Neuronal stem cell (in vitro differentiated cells): ENCODE data around the gene ETS1.

Experiments used
- DNase-seq: peaks from one replicate; pipeline ENCODE4 v3.0.0-alpha.2; 2013; ENCODE audit warnings: low spot score
- H2AFZ ChIP-seq: one replicate; pipeline ENCODE4 v1.6.1; 2013; ENCODE audit warnings: mild to moderate bottlenecking, low read length, inconsistent platforms
- H2AK5ac ChIP-seq: 2 replicates; pipeline ENCODE4 v1.6.1; 2013; ENCODE audit warnings: low read depth, mild to moderate bottlenecking, inconsistent platforms, low read length, moderate library complexity, mixed read lengths
- H2BK120ac ChIP-seq: 2 replicates; pipeline ENCODE4 v1.6.1; 2013; ENCODE audit warnings: low read depth, mild to moderate bottlenecking, inconsistent platforms, low read length, moderate library complexity, mixed read lengths
- H2BK12ac ChIP-seq: one replicate; pipeline ENCODE4 v1.6.1; 2013; ENCODE audit warnings: low read length, inconsistent platforms
- H2BK15ac ChIP-seq: 2 replicates; pipeline ENCODE4 v1.6.1; 2013; ENCODE audit warnings: mild to moderate bottlenecking, low read length, inconsistent platforms, mixed read lengths
- H2BK5ac ChIP-seq: one replicate; pipeline ENCODE4 v1.6.1; 2013; ENCODE audit warnings: inconsistent platforms, mild to moderate bottlenecking, low read length, moderate library complexity
- H3K14ac ChIP-seq: one replicate; pipeline ENCODE4 v1.6.1; 2013; ENCODE audit warnings: low read length, inconsistent platforms
- H3K18ac ChIP-seq: 2 replicates; pipeline ENCODE4 v1.6.1; 2013; ENCODE audit warnings: low read length, inconsistent platforms
- H3K23ac ChIP-seq: 2 replicates; pipeline ENCODE4 v1.6.1; 2013; ENCODE audit warnings: low read depth, mild to moderate bottlenecking, mixed read lengths, low read length, inconsistent platforms; ENCODE audit not compliant: poor library complexity
- H3K27ac ChIP-seq: replicated peaks from 3 replicates; pipeline ENCODE4 v1.5.1; 2013; ENCODE audit warnings: low read length, inconsistent platforms
- H3K27me3 ChIP-seq, 3 experiments: 2 replicates each; pipeline ENCODE4 v1.6.1; 2013; ENCODE audit warnings: low read length in 3 of 3, mild to moderate bottlenecking in 2 of 3, inconsistent platforms in 1 of 3, low read depth in 1 of 3, mixed read lengths in 1 of 3, moderate library complexity in 1 of 3; ENCODE audit not compliant: control insufficient read depth in 3 of 3, insufficient read depth in 3 of 3
- H3K36me3 ChIP-seq, 2 donors: replicated peaks in 1 of 2; 2 replicates each; pipeline ENCODE4 v1.6.1; 2013; ENCODE audit warnings: low read length in 2 of 2; ENCODE audit not compliant: control insufficient read depth in 2 of 2, insufficient read depth in 2 of 2
- H3K4ac ChIP-seq: 2 replicates; pipeline ENCODE4 v1.6.1; 2013; ENCODE audit warnings: inconsistent platforms, mild to moderate bottlenecking, low read length, moderate library complexity
- H3K4me1 ChIP-seq, 2 donors: 1 replicate in 1 of 2; 2 replicates in 1 of 2; pipeline ENCODE4 v1.6.1; 2013; ENCODE audit warnings: low read length in 2 of 2, low read depth in 1 of 2; ENCODE audit not compliant: control insufficient read depth in 2 of 2, insufficient read depth in 1 of 2
- H3K4me2 ChIP-seq: one replicate; pipeline ENCODE4 v1.6.1; 2013; ENCODE audit warnings: mild to moderate bottlenecking, low read length, inconsistent platforms; ENCODE audit not compliant: insufficient read depth, poor library complexity, severe bottlenecking
- H3K4me3 ChIP-seq, 2 donors: 2 replicates each; pipeline ENCODE4 v1.5.1; 2013; ENCODE audit warnings: low read length in 2 of 2, mild to moderate bottlenecking in 2 of 2, inconsistent platforms in 1 of 2, moderate library complexity in 1 of 2
- H3K79me1 ChIP-seq: one replicate; pipeline ENCODE4 v1.6.1; 2013; ENCODE audit warnings: low read depth, mild to moderate bottlenecking, inconsistent platforms, low read length, moderate library complexity
- H3K9ac ChIP-seq: one replicate; pipeline ENCODE4 v1.6.1; 2013; ENCODE audit warnings: mild to moderate bottlenecking, low read depth, low read length, inconsistent platforms; ENCODE audit not compliant: poor library complexity
- H3K9me3 ChIP-seq, 2 donors: replicated peaks in 1 of 2; 2 replicates each; pipeline versions ENCODE3 to v1.6.1; 2013; ENCODE audit warnings: low read length in 2 of 2, mild to moderate bottlenecking in 2 of 2, inconsistent platforms in 1 of 2, low read depth in 1 of 2, mixed read lengths in 1 of 2, moderate library complexity in 1 of 2; ENCODE audit not compliant: control insufficient read depth in 2 of 2, insufficient read depth in 1 of 2
- H4K8ac ChIP-seq: one replicate; pipeline ENCODE4 v1.6.1; 2013; ENCODE audit warnings: low read depth, mild to moderate bottlenecking, inconsistent platforms, low read length, moderate library complexity
- H4K91ac ChIP-seq: one replicate; pipeline ENCODE4 v1.6.1; 2013; ENCODE audit warnings: low read length, low read depth, mild to moderate bottlenecking, inconsistent platforms; ENCODE audit not compliant: poor library complexity
- WGBS, 2 donors: extraction: QIAGEN DNeasy Blood & Tissue Kit; methylation state at CpG; one replicate each; pipeline ENCODE4 v1.1.7; 2013; ENCODE audit warnings: missing lambda C conversion rate in 2 of 2, mixed read lengths in 1 of 2; ENCODE audit not compliant: insufficient read length in 2 of 2, insufficient replicate concordance in 1 of 2; ENCODE audit errors: extremely low coverage in 2 of 2; 5-methylcytosine and 5-hydroxymethylcytosine counted together

ETS1 gene

DNA sequence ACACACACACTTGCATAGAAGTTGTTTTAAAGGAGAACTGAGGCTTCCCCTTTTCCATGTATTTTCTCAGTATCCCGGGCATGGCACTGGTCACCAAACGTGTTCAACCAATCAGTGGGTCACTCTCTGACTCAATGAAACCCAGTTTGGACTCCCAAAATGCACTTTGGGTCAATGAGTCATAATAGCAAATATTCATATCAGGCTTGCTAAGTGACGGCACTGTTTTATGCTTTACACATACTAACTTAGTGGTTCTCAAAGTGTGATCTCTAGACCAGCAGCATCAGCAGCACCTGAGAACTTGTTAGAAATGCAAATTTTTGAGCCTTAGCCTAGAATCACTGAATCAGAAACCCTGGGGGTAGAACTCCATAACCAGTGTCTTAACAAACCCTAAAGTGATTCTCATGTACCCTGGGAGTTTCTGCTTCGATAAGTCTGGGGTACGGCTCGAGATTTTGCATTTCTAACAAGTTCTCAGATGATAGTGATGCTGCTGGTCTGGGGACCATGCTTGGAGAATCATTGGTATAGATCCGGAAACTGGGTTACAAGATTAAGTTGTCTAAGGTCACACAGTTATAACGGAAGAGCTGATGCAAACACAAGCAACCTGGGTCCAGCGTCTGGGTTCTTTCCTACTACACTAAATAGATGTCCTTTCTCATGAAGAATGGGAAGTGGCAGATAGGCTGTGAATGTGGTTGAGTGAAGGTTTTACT, 35.6 kb downstream of the ETS1 start:
- H3K79me1 ChIP-seq: no peaks in the 10 kb centered on the region
- peaks cover 8 to 26% of the 10 kb centered on the region in 2 donors for H3K4me1 ChIP-seq
- no peaks in the 10 kb centered on the region for H3K36me3 ChIP-seq
- H3K18ac ChIP-seq: no peak overlapping the region
- H3K4me3 ChIP-seq: no peak overlapping the region
- H3K4me2 ChIP-seq: no peak overlapping the region
- no peak overlapping the region for H2AK5ac ChIP-seq
- H2AFZ ChIP-seq: no peak overlapping the region
- H2BK12ac ChIP-seq: no peak overlapping the region
- no peak overlapping the region for H2BK5ac ChIP-seq
- peaks cover 0 to 2% of the 10 kb centered on the region in 2 donors for H3K9me3 ChIP-seq
- no peak overlapping the region for H3K23ac ChIP-seq
- no peak overlapping the region for H2BK120ac ChIP-seq
- H2BK15ac ChIP-seq: no peak overlapping the region
- no peak overlapping the region for H3K9ac ChIP-seq
- WGBS, 2 donors: no CpG with 5 or more reads among the region's 9 CpGs
- no peak overlapping the region for H4K91ac ChIP-seq
- no peak overlapping the region for H4K8ac ChIP-seq
- H3K27me3 ChIP-seq: peaks cover 4 to 49% (median 7%) of the 10 kb centered on the region in 3 experiments
- H3K27ac ChIP-seq: no peak overlapping the region
- DNase-seq: no peak
- H3K14ac ChIP-seq: no peak overlapping the region
- no peak overlapping the region for H3K4ac ChIP-seq

DNA sequence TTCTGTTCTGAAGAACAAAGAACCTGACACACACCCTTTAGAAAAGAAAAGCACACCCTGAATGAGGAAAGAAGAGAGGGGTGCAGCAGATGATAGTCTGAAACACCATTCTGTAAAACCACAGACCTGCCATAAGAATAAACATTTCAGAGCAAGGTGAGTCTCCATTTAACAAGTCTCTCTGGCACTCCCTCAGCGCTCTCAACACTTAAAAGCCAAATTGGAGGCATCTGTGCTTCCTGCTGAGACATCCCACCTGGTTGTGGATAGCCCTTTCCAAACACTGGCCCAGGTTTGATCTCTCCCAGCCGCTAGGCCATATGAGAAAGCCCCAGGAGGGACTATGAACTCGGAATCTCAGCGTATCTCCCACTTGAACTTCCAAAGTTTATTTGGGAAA, 36.3 kb downstream of the ETS1 start:
- no CpG with 5 or more reads among the region's 4 CpGs for WGBS, 2 donors
- Histone ChIP-seq H2BK15ac (no peak overlapping the region), H3K14ac (no peak overlapping the region), H3K9ac (no peak overlapping the region), H2BK5ac (no peak overlapping the region), H2BK120ac (no peak overlapping the region), H3K4me1 (peaks cover 8 to 26% of the 10 kb centered on the region in 2 donors), H3K9me3 (peaks cover 0 to 2% of the 10 kb centered on the region in 2 donors), H4K8ac (no peak overlapping the region), H3K4me2 (no peak overlapping the region), H3K4me3 (no peak overlapping the region), H3K27me3 (peaks cover 4 to 55% (median 7%) of the 10 kb centered on the region in 3 experiments), H3K79me1 (no peaks in the 10 kb centered on the region), H3K4ac (no peak overlapping the region), H4K91ac (no peak overlapping the region), H2AK5ac (no peak overlapping the region), H2BK12ac (no peak overlapping the region), H3K36me3 (no peaks in the 10 kb centered on the region), H3K27ac (no peak overlapping the region), H2AFZ (no peak overlapping the region), H3K18ac (no peak overlapping the region), H3K23ac (no peak overlapping the region)
- DNase-seq: no peak

DNA sequence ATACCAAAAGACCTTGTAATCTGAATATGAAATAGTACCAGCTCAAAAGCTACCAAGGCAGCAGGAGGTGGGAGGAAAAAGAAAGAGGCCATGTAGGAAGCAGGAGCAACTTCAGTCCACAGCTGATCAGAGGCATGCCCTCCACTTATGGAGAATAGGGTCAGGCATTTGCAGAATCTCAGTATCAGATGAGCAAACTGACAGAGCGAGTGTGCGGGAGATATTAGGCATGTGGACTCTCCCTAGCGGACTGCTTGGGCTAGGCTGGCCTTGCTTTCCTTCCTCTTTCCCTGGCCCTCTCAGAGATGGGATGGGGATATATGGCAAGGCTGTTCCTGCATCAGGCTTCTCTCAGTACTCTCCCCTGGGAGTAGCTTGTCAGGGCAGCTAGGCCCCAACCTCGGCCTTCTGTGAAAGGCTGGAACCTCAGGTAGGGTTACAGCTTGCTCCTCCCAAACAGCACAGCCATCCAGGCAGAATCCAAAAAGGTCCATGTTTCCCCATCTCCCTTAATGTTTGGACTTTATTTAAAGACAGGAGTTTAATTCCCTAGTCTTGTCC, 37.0 kb downstream of the ETS1 start:
- Histone ChIP-seq H2AFZ (no peak overlapping the region), H3K4me1 (peaks cover 8 to 26% of the 10 kb centered on the region in 2 donors), H3K14ac (no peak overlapping the region), H4K8ac (no peak overlapping the region), H2BK5ac (no peak overlapping the region), H3K79me1 (no peaks in the 10 kb centered on the region), H3K4ac (no peak overlapping the region), H3K27ac (no peak overlapping the region), H3K18ac (no peak overlapping the region), H2BK15ac (no peak overlapping the region), H3K23ac (no peak overlapping the region), H3K4me2 (no peak overlapping the region), H4K91ac (no peak overlapping the region), H3K36me3 (no peaks in the 10 kb centered on the region), H2BK12ac (no peak overlapping the region), H3K4me3 (no peak overlapping the region), H3K9ac (no peak overlapping the region), H2AK5ac (no peak overlapping the region), H2BK120ac (no peak overlapping the region), H3K27me3 (peaks cover 4 to 59% (median 7%) of the 10 kb centered on the region in 3 experiments), H3K9me3 (peaks cover 0 to 2% of the 10 kb centered on the region in 2 donors)
- WGBS, 2 donors: no CpG with 5 or more reads among the region's 4 CpGs
- DNase-seq: no peak

DNA sequence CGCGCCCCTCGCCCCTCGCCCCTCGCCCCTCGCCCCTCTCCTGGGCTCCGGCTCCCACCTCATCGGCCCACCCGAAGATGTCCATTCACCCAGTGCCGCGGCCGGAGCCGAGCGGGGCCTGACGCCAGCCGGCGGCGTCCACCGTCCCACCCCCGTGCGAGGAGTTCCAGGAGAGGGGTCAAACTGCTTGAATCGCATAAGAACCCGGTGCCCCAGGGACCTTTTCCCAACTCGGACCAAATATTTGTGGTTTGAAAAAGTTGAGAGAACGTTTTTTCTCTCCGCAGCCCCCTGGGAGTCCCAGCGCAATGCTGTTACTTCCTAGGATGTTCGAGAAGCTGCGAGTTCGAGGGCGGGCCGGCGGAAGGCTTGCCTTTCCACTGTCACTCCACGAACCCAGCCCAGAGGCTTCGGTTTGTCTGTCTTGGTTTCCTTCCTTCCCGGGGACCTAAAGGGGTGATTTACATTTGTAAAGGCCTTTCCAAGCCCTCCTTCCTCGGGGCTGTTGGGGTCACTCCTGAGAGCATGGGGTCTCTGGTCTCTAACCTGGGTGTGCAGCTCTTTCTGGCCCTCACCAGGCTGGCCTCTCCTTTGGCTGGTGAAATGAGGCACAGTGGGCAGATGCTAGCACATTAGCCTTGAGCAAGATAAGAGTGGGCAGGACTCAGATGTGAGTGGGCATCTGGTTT, 38.0 kb downstream of the ETS1 start:
- H3K27me3 ChIP-seq: peaks cover 4 to 62% (median 7%) of the 10 kb centered on the region in 3 experiments
- peak overlapping the region; percentile 85 for H2AFZ ChIP-seq
- H4K8ac ChIP-seq: no peak overlapping the region
- peaks cover 10 to 26% of the 10 kb centered on the region in 2 donors for H3K4me1 ChIP-seq
- H3K4me3 ChIP-seq: no peak overlapping the region
- no peak overlapping the region for H2AK5ac ChIP-seq
- H4K91ac ChIP-seq: no peak overlapping the region
- DNase-seq: no peak
- no CpG with 5 or more reads among the region's 37 CpGs for WGBS, 2 donors
- H2BK12ac ChIP-seq: no peak overlapping the region
- H2BK15ac ChIP-seq: no peak overlapping the region
- H3K9me3 ChIP-seq: peaks cover 0 to 2% of the 10 kb centered on the region in 2 donors
- H2BK5ac ChIP-seq: no peak overlapping the region
- peak overlapping the region; percentile 33 for H3K18ac ChIP-seq
- H3K14ac ChIP-seq: no peak overlapping the region
- no peak overlapping the region for H3K27ac ChIP-seq
- H3K36me3 ChIP-seq: no peaks in the 10 kb centered on the region
- peak overlapping the region; percentile 65 for H3K4me2 ChIP-seq
- no peaks in the 10 kb centered on the region for H3K79me1 ChIP-seq
- H3K9ac ChIP-seq: peak overlapping the region; percentile 16
- H3K23ac ChIP-seq: no peak overlapping the region
- no peak overlapping the region for H2BK120ac ChIP-seq
- no peak overlapping the region for H3K4ac ChIP-seq
